IPS-18a (cell line): ENCODE measurements around the gene CIART.
A peak's percentile ranks its signal among the peaks of the same experiment; 100 is the strongest.

Experiments used
- H3K27ac ChIP-seq: one replicate; pipeline ENCODE4 v1.5.1; 2013; ENCODE audit warnings: low read length
- H3K27me3 ChIP-seq: one replicate; pipeline ENCODE4 v1.6.1; 2013; ENCODE audit warnings: mild to moderate bottlenecking, low read length; ENCODE audit not compliant: control insufficient read depth, insufficient read depth
- H3K36me3 ChIP-seq: one replicate; pipeline ENCODE4 v1.6.1; 2013; ENCODE audit warnings: low read depth, low read length; ENCODE audit not compliant: control insufficient read depth
- H3K4me1 ChIP-seq: one replicate; pipeline ENCODE4 v1.6.1; 2013; ENCODE audit warnings: low read depth, low read length; ENCODE audit not compliant: control insufficient read depth
- H3K4me3 ChIP-seq: one replicate; pipeline ENCODE4 v1.5.1; 2013; ENCODE audit warnings: low read length
- H3K9ac ChIP-seq: one replicate; pipeline ENCODE4 v1.6.1; 2013; ENCODE audit warnings: mild to moderate bottlenecking, low read length, moderate library complexity
- H3K9me3 ChIP-seq: one replicate; pipeline ENCODE4 v1.6.1; 2013; ENCODE audit warnings: low read depth, low read length; ENCODE audit not compliant: control insufficient read depth

The CIART gene

GRCh38 chr1:150243003-150243402 is 39.4 kb upstream of the CIART start:
- Histone ChIP-seq H3K36me3 (no peaks in the 10 kb centered on the region), H3K27ac (no peak overlapping the region), H3K9me3 (no peaks in the 10 kb centered on the region), H3K9ac (no peak overlapping the region), H3K27me3 (no peaks in the 10 kb centered on the region), H3K4me1 (no peaks in the 10 kb centered on the region), H3K4me3 (no peak overlapping the region)

- no peaks in the 10 kb centered on the region for H3K27me3 ChIP-seq
- no peaks in the 10 kb centered on the region for H3K9me3 ChIP-seq
- H3K4me1 ChIP-seq, result no peaks in the 10 kb centered on the region
- H3K27ac ChIP-seq, result no peak overlapping the region
- H3K36me3 ChIP-seq, result no peaks in the 10 kb centered on the region
- no peak overlapping the region for H3K9ac ChIP-seq
- no peak overlapping the region for H3K4me3 ChIP-seq
These were observed 32.4 kb upstream of the CIART start for GRCh38 chr1:150249936-150250335.

GRCh38 chr1:150256198-150256553 is 26.2 kb upstream of the CIART start:
- Histone ChIP-seq H3K27me3 (no peaks in the 10 kb centered on the region), H3K9me3 (no peaks in the 10 kb centered on the region), H3K9ac (peak overlapping the region; percentile 85), H3K27ac (peak overlapping the region; percentile 94), H3K36me3 (peaks cover 2% of the 10 kb centered on the region), H3K4me3 (peak overlapping the region; percentile 75), H3K4me1 (peaks cover 24% of the 10 kb centered on the region)

GRCh38 chr1:150256554-150257341 is 25.6 kb upstream of the CIART start:
- H3K4me1 ChIP-seq, result peaks cover 24% of the 10 kb centered on the region
- H3K36me3 ChIP-seq, result peaks cover 6% of the 10 kb centered on the region
- H3K27ac ChIP-seq, result peak overlapping the region; percentile 94
- H3K27me3 ChIP-seq, result no peaks in the 10 kb centered on the region
- H3K9ac ChIP-seq, result peak overlapping the region; percentile 85
- peak overlapping the region; percentile 75 for H3K4me3 ChIP-seq
- no peaks in the 10 kb centered on the region for H3K9me3 ChIP-seq

- Histone ChIP-seq H3K4me1 (peaks cover 24% of the 10 kb centered on the region), H3K27ac (peak within 1 kb of the TSS; percentile 94), H3K36me3 (peaks cover 16% of the 10 kb centered on the region), H3K9me3 (no peaks in the 10 kb centered on the region), H3K9ac (peak within 1 kb of the TSS; percentile 85), H3K4me3 (peak within 1 kb of the TSS; percentile 75), H3K27me3 (no peaks in the 10 kb centered on the region)
These were observed 24.4 kb upstream of the CIART start, which contains the start of gene CA14 for GRCh38 chr1:150257624-150258585. CA14 (plus strand) TSS chr1:150257774; CDS start chr1:150258129, 355 bp downstream.

GRCh38 chr1:150259217-150259616 is 23.1 kb upstream of the CIART start:
- Histone ChIP-seq H3K4me1 (peaks cover 24% of the 10 kb centered on the region), H3K27me3 (no peaks in the 10 kb centered on the region), H3K4me3 (peak overlapping the region; percentile 75), H3K9me3 (no peaks in the 10 kb centered on the region), H3K27ac (no peak overlapping the region), H3K9ac (peak overlapping the region; percentile 85), H3K36me3 (peaks cover 22% of the 10 kb centered on the region)

GRCh38 chr1:150259758-150260669 is 22.3 kb upstream of the CIART start:
- H3K4me1 ChIP-seq, result peaks cover 24% of the 10 kb centered on the region
- no peaks in the 10 kb centered on the region for H3K9me3 ChIP-seq
- peaks cover 30% of the 10 kb centered on the region for H3K36me3 ChIP-seq
- H3K9ac ChIP-seq, result no peak overlapping the region
- no peaks in the 10 kb centered on the region for H3K27me3 ChIP-seq
- H3K4me3 ChIP-seq, result peak overlapping the region; percentile 75
- no peak overlapping the region for H3K27ac ChIP-seq

- Histone ChIP-seq H3K4me1 (peaks cover 15% of the 10 kb centered on the region), H3K9ac (no peak overlapping the region), H3K36me3 (peaks cover 43% of the 10 kb centered on the region), H3K27me3 (no peaks in the 10 kb centered on the region), H3K27ac (no peak overlapping the region), H3K4me3 (no peak overlapping the region), H3K9me3 (no peaks in the 10 kb centered on the region)
These were observed 21.0 kb upstream of the CIART start for GRCh38 chr1:150261367-150261766.

GRCh38 chr1:150262388-150263320 is 19.7 kb upstream of the CIART start:
- H3K4me3 ChIP-seq, result no peak overlapping the region
- H3K36me3 ChIP-seq, result peaks cover 50% of the 10 kb centered on the region
- H3K4me1 ChIP-seq, result peaks cover 6% of the 10 kb centered on the region
- no peaks in the 10 kb centered on the region for H3K27me3 ChIP-seq
- no peak overlapping the region for H3K9ac ChIP-seq
- H3K9me3 ChIP-seq, result no peaks in the 10 kb centered on the region
- no peak overlapping the region for H3K27ac ChIP-seq

GRCh38 chr1:150263549-150263948 is 18.8 kb upstream of the CIART start:
- no peaks in the 10 kb centered on the region for H3K9me3 ChIP-seq
- no peak overlapping the region for H3K9ac ChIP-seq
- H3K4me3 ChIP-seq, result no peak overlapping the region
- no peaks in the 10 kb centered on the region for H3K27me3 ChIP-seq
- H3K36me3 ChIP-seq, result peaks cover 50% of the 10 kb centered on the region
- H3K27ac ChIP-seq, result no peak overlapping the region
- peaks cover 6% of the 10 kb centered on the region for H3K4me1 ChIP-seq
